Epidermal melanocyte (primary cell): ENCODE results near the gene PXDN.
"Not testable (repeated sequence)": the region's sequence is repeated elsewhere in the genome, so short reads cannot be mapped to it uniquely, and the experiment has no call there.

Experiments
- DNase-seq: peaks from one replicate; pipeline ENCODE4 v3.0.0; 2011; ENCODE audit warnings: low spot score; ENCODE audit not compliant: insufficient read length

PXDN gene

DNA sequence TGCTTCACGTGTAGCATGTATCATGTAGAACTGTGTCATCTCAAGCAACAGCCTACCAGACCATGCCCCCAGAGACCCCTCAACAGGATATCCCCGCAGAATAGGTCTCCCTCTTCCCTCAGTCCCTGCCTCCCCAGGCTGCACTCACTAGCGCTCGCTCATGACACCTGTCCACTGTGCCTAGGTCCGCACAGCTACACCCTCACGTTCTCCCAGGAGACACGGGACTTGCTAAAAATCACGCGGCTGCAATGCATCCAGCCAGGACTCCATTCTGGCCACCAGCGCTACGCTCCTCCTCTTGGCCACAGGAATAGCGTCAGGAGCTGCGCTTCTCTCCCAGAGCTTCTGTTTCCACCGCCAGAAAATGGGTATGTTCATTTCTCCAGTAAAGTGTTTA lies 2.5 kb downstream of the PXDN start:
- DNase-seq: no peak

- DNase-seq: no peak
Measured at GRCh38 chr2:1740716-1741589, 3.4 kb downstream of the PXDN start.

DNA sequence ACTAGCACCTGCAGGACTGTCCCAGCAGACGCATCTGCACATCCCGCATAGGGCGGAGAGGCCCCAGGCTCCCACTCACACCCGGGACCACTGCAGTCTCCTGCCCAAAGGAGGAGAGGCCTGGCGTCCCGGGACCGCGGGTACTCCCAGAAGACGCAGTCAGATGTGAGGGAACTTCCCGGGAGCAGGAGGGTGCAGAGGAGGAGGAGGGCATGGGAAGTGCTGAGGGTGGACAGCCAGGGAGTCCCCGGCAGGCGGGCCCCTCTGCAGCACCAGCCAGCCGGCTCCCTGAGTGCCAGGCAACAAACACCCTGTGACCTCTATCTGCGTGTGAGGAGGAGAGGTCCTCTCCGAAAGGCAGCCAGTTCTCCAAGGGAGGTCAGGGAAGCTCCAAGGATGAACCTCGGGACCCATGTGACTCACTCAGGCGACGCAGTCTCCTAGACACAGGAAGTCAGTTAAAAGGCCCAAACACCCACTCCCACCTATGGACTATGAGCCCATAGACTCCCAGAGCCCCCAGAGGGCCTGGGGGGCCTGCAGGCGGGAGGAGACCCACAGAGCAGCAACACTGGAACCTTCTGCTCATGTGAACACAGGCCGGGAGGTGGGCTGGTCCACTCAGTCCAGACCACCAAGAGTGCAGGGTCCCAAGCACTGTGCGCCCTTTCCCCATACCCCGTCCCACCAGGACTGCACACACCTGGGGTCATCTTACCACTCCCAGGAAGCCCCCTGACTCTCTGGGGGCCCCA lies 4.2 kb downstream of the PXDN start:
- DNase-seq: no peak

DNA sequence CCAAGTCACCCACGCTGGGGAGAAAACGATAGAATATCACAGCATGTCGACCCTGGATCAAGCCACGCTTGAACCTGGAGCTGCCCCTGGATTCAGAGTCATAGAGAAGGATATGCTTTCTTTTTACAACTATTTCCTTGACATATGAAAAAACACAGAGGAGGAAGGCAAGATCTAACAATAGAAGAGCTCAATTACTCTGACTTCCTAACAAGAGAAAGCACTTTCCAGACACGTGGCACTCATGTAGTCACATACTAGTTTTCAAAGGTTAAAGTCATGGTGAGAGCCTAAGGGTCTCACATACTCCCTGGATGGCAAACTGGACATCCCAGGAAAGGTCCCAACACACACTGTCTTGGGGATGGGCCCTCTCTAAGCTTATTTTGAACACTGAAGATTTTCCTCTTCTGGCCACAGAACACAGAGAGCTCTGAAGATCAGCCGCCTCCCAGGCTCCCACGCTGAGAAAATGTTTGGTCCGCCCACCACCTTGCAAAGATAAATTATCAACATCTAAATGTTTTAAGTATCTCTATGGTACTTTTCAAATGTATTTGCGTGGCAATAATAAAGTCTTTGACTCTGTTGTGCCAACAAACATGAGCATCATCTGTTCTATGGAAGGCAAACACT lies 4.9 kb downstream of the PXDN start:
- DNase-seq: no peak

- DNase-seq: no peak
Measured at GRCh38 chr2:1738646-1739302, 5.5 kb downstream of the PXDN start.

DNA sequence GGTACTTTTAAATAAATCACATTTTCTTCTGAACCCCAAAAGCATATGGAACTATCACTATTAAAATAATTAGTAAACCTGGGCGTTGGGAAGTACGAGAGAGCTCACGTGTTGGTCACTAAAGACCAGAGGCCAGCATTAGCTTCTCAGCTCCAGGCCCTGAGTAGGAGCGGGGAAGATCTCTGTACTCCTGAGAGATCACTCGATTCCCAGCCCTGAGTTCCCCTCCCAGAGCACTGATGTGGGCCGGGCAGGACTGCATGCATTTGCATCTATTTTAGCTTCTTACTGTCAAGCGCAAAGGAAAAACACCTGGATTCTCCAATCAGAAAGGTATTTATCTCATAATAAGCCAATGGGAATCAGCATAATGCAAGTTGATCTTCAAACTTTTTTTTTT lies 6.2 kb downstream of the PXDN start:
- DNase-seq: no peak

DNA sequence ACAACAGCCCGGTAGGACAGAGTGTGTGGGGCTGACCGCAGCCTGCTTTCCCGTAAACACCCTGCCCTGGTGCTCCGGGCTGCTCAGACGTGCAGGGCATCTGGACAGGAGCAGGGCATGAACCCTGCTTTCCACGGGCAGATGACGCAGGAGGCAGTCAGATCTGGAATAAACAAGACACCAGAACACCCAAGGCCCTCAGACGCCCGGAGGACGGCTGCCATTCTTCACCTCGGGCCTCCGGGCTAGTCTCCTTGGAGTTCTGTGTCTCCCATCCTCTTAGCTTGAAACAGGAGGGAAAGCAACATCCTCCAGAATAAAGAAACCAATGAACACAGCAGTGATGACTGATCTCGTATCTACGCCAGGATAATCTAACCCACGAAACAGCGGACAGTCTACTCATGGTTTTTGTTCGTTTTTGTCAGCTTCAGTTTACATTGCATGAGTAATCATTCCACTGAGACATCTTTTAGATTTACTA lies 7.3 kb downstream of the PXDN start:
- no peak for DNase-seq

- no peak for DNase-seq
Measured at GRCh38 chr2:1736045-1736444, 8.3 kb downstream of the PXDN start.

DNA sequence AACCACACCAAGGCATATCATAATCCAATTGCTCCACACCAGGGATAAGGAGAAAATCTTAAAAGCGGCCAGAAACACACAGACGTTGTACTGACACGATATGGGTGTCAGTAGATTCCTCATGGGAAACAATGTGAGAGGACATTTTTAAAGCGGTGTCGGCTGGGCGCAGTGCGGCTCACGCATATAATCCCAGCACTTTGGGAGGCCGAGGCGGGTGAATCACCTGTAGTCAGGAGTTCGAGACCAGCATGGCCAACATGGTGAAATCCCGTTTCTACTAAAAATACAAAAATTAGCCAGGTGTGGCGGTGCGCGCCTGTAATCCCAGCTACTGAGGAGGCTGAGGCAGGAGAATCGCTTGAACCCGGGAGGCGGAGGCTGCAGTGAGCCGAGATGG lies 11.0 kb downstream of the PXDN start:
- DNase-seq: not testable (repeated sequence)

DNA sequence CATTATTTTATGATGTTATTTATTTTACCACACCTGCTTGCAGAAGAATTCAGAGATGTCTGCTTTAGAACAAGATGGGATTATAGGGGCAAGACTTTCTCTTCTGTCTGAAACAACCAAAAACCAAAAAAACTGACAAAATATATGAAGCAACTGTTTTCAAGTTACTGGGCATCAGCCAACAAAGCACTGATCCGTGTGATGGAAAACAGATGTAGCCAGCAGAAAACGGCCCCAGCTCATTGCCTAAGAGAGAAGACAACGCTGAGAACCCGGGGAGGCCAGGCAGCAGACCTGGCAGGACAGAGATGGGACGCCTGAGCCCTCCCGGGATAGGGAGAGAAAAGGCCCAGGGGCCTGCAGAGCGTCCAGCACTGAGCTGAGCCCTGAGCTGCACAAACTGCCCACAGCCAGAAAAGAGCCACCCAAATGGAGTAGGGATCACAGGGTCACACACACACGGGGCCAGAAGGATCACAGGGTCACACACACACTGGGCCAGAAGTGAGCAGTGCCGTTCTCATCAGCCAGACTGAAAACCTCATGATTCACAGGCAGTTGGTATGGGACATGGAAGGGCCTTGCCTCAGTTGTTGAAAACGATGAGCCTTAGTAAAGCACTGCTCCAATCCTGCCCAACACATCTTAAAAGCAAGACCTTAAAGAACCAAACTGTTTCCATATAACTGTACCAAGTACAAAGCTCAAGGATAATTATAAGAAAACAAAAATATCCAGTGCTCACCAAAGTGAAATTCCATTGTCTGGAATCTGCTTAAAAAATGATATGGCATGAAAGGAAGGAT lies 12.1 kb downstream of the PXDN start:
- DNase-seq: no peak

DNA sequence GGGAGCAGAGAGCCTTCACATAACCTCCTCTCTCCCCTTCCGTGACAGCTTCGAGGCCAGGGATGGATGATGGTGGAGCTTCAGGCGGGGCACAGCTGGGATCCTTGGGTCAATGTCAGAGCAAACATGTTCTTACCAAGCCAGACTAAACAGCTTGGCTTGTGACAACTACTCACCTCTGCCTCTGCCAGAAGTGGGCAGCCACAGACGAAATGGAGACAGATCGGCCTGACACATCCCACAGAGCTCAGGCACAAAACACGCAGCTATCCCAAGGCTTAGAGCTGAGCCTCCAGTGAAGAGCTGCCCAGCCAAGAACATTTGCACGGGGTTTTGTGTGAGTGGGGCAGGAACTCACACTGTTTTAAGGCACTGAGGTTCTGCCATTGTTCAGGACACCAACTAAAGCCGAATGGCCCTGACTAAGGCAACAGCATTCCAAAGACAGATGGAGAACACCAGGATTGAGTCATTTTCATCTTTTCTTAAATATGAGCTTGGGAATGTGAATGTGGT lies 12.8 kb downstream of the PXDN start:
- no peak for DNase-seq

GRCh38 chr2:1730015-1730927 lies 14.0 kb downstream of the PXDN start:
- DNase-seq: no peak

- DNase-seq: no peak
Measured at GRCh38 chr2:1729242-1729641, 15.1 kb downstream of the PXDN start.

GRCh38 chr2:1728821-1729220 lies 15.5 kb downstream of the PXDN start:
- DNase-seq: no peak

GRCh38 chr2:1727796-1728474 lies 16.4 kb downstream of the PXDN start:
- DNase-seq: no peak

- DNase-seq: no peak
Measured at GRCh38 chr2:1727101-1727771, 17.1 kb downstream of the PXDN start.

DNA sequence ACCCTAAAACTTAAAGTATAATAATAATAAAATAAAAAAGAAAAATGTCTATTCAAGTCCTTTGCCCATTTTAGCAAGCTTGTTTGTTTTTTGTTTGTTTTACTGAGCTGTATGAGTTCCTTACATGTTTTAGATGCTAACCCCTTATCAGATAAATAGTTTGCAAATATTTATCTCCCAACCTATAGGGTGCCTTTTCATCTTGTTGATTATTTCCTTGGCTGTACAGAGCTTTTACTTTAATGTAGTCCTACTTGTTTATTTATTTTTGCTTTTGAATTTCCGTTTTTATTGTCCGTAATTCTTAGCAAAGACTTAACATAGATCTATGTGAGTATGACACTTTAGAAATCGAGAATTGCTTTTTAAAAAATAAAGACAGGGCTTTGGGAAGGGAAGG lies 17.8 kb downstream of the PXDN start:
- DNase-seq: no peak

DNA sequence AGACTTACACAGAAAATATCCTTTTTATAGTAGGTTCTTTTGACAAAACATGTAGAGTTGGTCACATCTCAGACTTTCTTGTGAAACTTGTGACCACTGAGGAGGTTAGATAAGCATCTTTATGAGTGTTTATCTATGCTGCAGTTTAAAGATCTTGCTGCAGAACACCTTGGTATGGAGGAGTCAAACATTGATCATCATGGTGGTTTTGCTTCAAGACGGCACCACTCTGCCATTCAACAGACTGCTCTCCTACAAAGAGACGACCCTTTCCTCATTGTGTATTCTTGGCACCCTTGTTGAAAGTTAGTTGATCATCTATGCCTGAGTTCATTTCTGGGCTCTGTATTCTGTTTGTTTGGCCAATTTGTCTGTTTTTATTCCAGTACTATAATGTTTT lies 20.0 kb downstream of the PXDN start:
- DNase-seq: not testable (repeated sequence)
